ENCODE measurements around the gene ABCC3.
A peak's percentile ranks its signal among the peaks of the same experiment; 100 is the strongest.
"Not testable (repeated sequence)": the region's sequence is repeated elsewhere in the genome, so short reads cannot be mapped to it uniquely, and the experiment has no call there.

Gene ABCC3

GRCh38 chr17:50721194-50722010, 86.7 kb downstream of the ABCC3 start:
- no peak for TF ChIP-seq CTCF (IDR thresholded peaks at IDR 0.05; ENCODE audit: low read depth, low read length)
- Histone ChIP-seq H3K4me1 (peaks cover 6% of the 10 kb centered on the region), H3K36me3 (peaks cover 15% of the 10 kb centered on the region), H3K27me3 (no peaks in the 10 kb centered on the region), H3K9me3 (no peaks in the 10 kb centered on the region), H3K4me3 (ENCODE audit: low read depth, low read length) (peak overlapping the region; percentile 91)
- no peak for DNase-seq

GRCh38 chr17:50722746-50723145, 88.1 kb downstream of the ABCC3 start:
- Histone ChIP-seq H3K9me3 (no peaks in the 10 kb centered on the region), H3K4me1 (peaks cover 6% of the 10 kb centered on the region), H3K36me3 (peaks cover 19% of the 10 kb centered on the region), H3K4me3 (ENCODE audit: low read depth, low read length) (peak overlapping the region; percentile 25), H3K27me3 (no peaks in the 10 kb centered on the region)
- DNase-seq = no peak
- TF ChIP-seq CTCF (IDR thresholded peaks at IDR 0.05; ENCODE audit: low read depth, low read length) = no peak

GRCh38 chr17:50724622-50725021, 89.9 kb downstream of the ABCC3 start:
- H3K4me3 ChIP-seq (ENCODE audit: low read depth, low read length); H3K9me3 ChIP-seq; H3K27me3 ChIP-seq; DNase-seq; H3K4me1 ChIP-seq: not testable (repeated sequence)
- peaks cover 28% of the 10 kb centered on the region for H3K36me3 ChIP-seq

- Histone ChIP-seq H3K4me1 (peaks cover 10% of the 10 kb centered on the region), H3K4me3 (ENCODE audit: low read depth, low read length) (no peak overlapping the region), H3K9me3 (no peaks in the 10 kb centered on the region), H3K36me3 (peaks cover 28% of the 10 kb centered on the region), H3K27me3 (no peaks in the 10 kb centered on the region)
- DNase-seq = no peak
- no peak for TF ChIP-seq CTCF (IDR thresholded peaks at IDR 0.05; ENCODE audit: low read depth, low read length)
Measured at GRCh38 chr17:50725769-50726655, 91.3 kb downstream of the ABCC3 start.

GRCh38 chr17:50728112-50728429, 93.4 kb downstream of the ABCC3 start:
- Histone ChIP-seq H3K9me3 (no peaks in the 10 kb centered on the region), H3K27me3 (no peaks in the 10 kb centered on the region), H3K36me3 (peaks cover 24% of the 10 kb centered on the region), H3K4me1 (peaks cover 15% of the 10 kb centered on the region), H3K4me3 (ENCODE audit: low read depth, low read length) (no peak overlapping the region)
- TF ChIP-seq CTCF (IDR thresholded peaks at IDR 0.05; ENCODE audit: low read depth, low read length) = no peak
- no peak for DNase-seq

- no peak for TF ChIP-seq CTCF (IDR thresholded peaks at IDR 0.05; ENCODE audit: low read depth, low read length)
- Histone ChIP-seq H3K36me3 (peaks cover 24% of the 10 kb centered on the region), H3K4me1 (peaks cover 15% of the 10 kb centered on the region)
Measured at GRCh38 chr17:50728881-50729765, 94.4 kb downstream of the ABCC3 start.

More at GRCh38 chr17:50728881-50729765, 94.4 kb downstream of the ABCC3 start:
- DNase-seq = no peak
- H3K9me3 ChIP-seq = no peaks in the 10 kb centered on the region
- no peaks in the 10 kb centered on the region for H3K27me3 ChIP-seq
- no peak overlapping the region for H3K4me3 ChIP-seq (ENCODE audit: low read depth, low read length)
